Measurements from ENCODE around the gene KIF26B. TPM values are rescaled to one million over a fixed set of nuclear protein-coding genes. Genes with fewer than 3 reads are reported as not detected.

KIF26B gene
- total RNA-seq, 1 donor from 2014 or later = 0.49 TPM

- Histone ChIP-seq H3K27me3 (no peaks in the 10 kb centered on the region), H3K9me3 (no peaks in the 10 kb centered on the region), H3K27ac (no peak overlapping the region), H3K4me1 (no peaks in the 10 kb centered on the region), H3K4me3 (no peak overlapping the region), H3K36me3 (no peaks in the 10 kb centered on the region)
- no peak for DNase-seq (ENCODE audit: extremely low spot score in 2 of 2)
- TF ChIP-seq, protein P1, sequence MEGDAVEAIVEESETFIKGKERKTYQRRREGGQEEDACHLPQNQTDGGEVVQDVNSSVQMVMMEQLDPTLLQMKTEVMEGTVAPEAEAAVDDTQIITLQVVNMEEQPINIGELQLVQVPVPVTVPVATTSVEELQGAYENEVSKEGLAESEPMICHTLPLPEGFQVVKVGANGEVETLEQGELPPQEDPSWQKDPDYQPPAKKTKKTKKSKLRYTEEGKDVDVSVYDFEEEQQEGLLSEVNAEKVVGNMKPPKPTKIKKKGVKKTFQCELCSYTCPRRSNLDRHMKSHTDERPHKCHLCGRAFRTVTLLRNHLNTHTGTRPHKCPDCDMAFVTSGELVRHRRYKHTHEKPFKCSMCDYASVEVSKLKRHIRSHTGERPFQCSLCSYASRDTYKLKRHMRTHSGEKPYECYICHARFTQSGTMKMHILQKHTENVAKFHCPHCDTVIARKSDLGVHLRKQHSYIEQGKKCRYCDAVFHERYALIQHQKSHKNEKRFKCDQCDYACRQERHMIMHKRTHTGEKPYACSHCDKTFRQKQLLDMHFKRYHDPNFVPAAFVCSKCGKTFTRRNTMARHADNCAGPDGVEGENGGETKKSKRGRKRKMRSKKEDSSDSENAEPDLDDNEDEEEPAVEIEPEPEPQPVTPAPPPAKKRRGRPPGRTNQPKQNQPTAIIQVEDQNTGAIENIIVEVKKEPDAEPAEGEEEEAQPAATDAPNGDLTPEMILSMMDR (IDR thresholded peaks at IDR 0.05) = no peak
- TF ChIP-seq POLR2A (IDR thresholded peaks at IDR 0.05) = no peak
- TF ChIP-seq POLR2AphosphoS5 (IDR thresholded peaks at IDR 0.05; ENCODE audit: insufficient read depth in 1 of 2, low read depth in 1 of 2) = no peak
- intact Hi-C loops (cut with DNase I) = no loop called here
These were observed 528.9 kb downstream of the KIF26B start for GRCh38 chr1:245683676-245684075.

GRCh38 chr1:245684166-245684565, 529.4 kb downstream of the KIF26B start:
- DNase-seq (ENCODE audit: extremely low spot score in 2 of 2) = no peak
- intact Hi-C loops (cut with DNase I) = no loop called here
- TF ChIP-seq, protein P1 (IDR thresholded peaks at IDR 0.05) = no peak
- no peak for TF ChIP-seq POLR2AphosphoS5 (IDR thresholded peaks at IDR 0.05; ENCODE audit: insufficient read depth in 1 of 2, low read depth in 1 of 2)
- no peak for TF ChIP-seq POLR2A (IDR thresholded peaks at IDR 0.05)
- H3K36me3 ChIP-seq = no peaks in the 10 kb centered on the region
- H3K27ac ChIP-seq = no peak overlapping the region
- H3K4me3 ChIP-seq = no peak overlapping the region
- no peaks in the 10 kb centered on the region for H3K9me3 ChIP-seq
- H3K4me1 ChIP-seq = no peaks in the 10 kb centered on the region
- H3K27me3 ChIP-seq = no peaks in the 10 kb centered on the region

DNA sequence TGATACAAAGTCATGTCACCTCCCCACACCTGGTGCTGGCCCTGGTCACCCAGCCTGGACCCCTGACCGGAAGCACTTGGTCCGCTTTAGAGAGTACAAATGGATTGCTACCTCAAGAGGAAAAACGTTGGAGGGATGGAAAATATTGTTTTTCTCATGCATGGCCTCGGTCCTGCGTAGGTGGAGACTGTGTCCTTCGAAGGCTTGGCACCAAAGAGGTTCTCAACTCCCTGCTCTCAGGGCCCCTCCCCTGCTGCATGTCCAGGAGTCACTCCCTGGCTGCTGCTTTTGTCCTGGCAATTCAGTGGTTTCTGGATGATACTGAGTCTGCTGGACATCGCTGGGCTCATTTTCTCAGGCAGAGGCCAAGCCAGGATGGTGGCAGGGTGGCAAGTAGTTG, 529.8 kb downstream of the KIF26B start:
- no peak overlapping the region for H3K27ac ChIP-seq
- intact Hi-C loops (cut with DNase I) = no loop called here
- no peaks in the 10 kb centered on the region for H3K36me3 ChIP-seq
- no peak overlapping the region for H3K4me3 ChIP-seq
- no peaks in the 10 kb centered on the region for H3K9me3 ChIP-seq
- TF ChIP-seq, protein P1 (IDR thresholded peaks at IDR 0.05) = no peak
- TF ChIP-seq POLR2A (IDR thresholded peaks at IDR 0.05) (no peak), POLR2AphosphoS5 (IDR thresholded peaks at IDR 0.05; ENCODE audit: insufficient read depth in 1 of 2, low read depth in 1 of 2) (no peak)
- DNase-seq (ENCODE audit: extremely low spot score in 2 of 2) = no peak
- no peaks in the 10 kb centered on the region for H3K4me1 ChIP-seq
- no peaks in the 10 kb centered on the region for H3K27me3 ChIP-seq

GRCh38 chr1:245685111-245685810, 530.5 kb downstream of the KIF26B start:
- DNase-seq (ENCODE audit: extremely low spot score in 2 of 2) = no peak
- H3K4me1 ChIP-seq = no peaks in the 10 kb centered on the region
- intact Hi-C loops (cut with DNase I) = no loop called here
- no peak overlapping the region for H3K4me3 ChIP-seq
- no peaks in the 10 kb centered on the region for H3K36me3 ChIP-seq
- H3K27me3 ChIP-seq = no peaks in the 10 kb centered on the region
- H3K27ac ChIP-seq = no peak overlapping the region
- no peak for TF ChIP-seq POLR2A (IDR thresholded peaks at IDR 0.05)
- no peak for TF ChIP-seq POLR2AphosphoS5 (IDR thresholded peaks at IDR 0.05; ENCODE audit: insufficient read depth in 1 of 2, low read depth in 1 of 2)
- TF ChIP-seq, protein P1 (IDR thresholded peaks at IDR 0.05) = no peak
- no peaks in the 10 kb centered on the region for H3K9me3 ChIP-seq

GRCh38 chr1:245686006-245686405, 531.2 kb downstream of the KIF26B start:
- TF ChIP-seq, protein P1 (IDR thresholded peaks at IDR 0.05) = no peak
- no peak for TF ChIP-seq POLR2A (IDR thresholded peaks at IDR 0.05)
- no peak for TF ChIP-seq POLR2AphosphoS5 (IDR thresholded peaks at IDR 0.05; ENCODE audit: insufficient read depth in 1 of 2, low read depth in 1 of 2)
- Histone ChIP-seq H3K4me3 (no peak overlapping the region), H3K36me3 (no peaks in the 10 kb centered on the region), H3K4me1 (no peaks in the 10 kb centered on the region), H3K27ac (no peak overlapping the region), H3K27me3 (no peaks in the 10 kb centered on the region), H3K9me3 (no peaks in the 10 kb centered on the region)
- intact Hi-C loops (cut with DNase I) = no loop called here
- no peak for DNase-seq (ENCODE audit: extremely low spot score in 2 of 2)
